GM12873 (cell line): ENCODE results near the gene DCDC2C.

Experiments
- CTCF ChIP-seq: IDR thresholded peaks from 2 replicates; pipeline ENCODE4 v1.5.1; 2012; ENCODE audit warnings: low read depth, mild to moderate bottlenecking, moderate library complexity, low read length, control low read depth; ENCODE audit not compliant: insufficient read depth; ENCODE audit errors: missing control alignments

Gene DCDC2C

GRCh38 chr2:3779496-3780049, 76.2 kb downstream of the DCDC2C start:
- no peak for TF ChIP-seq CTCF

- TF ChIP-seq CTCF = peak; percentile 85
Observed at GRCh38 chr2:3780477-3781402, 77.4 kb downstream of the DCDC2C start.

GRCh38 chr2:3784731-3785130, 81.4 kb downstream of the DCDC2C start:
- TF ChIP-seq CTCF = no peak

- no peak for TF ChIP-seq CTCF
Observed at GRCh38 chr2:3785220-3785889, 82.0 kb downstream of the DCDC2C start.

GRCh38 chr2:3785890-3786273, 82.5 kb downstream of the DCDC2C start:
- TF ChIP-seq CTCF = no peak

GRCh38 chr2:3787768-3788167, 84.4 kb downstream of the DCDC2C start:
- no peak for TF ChIP-seq CTCF

GRCh38 chr2:3789256-3789655, 85.9 kb downstream of the DCDC2C start:
- no peak for TF ChIP-seq CTCF
